Testis (tissue), 2 donors: ENCODE results near the gene LDLRAD4.

Experiments used
- POLR2A ChIP-seq: fragments of 450-650 bp; IDR thresholded peaks from one replicate; pipeline ENCODE4 v1.6.1; 2017; ENCODE audit warnings: antibody characterized with exemption, mild to moderate bottlenecking, moderate library complexity
- TF ChIP-seq, protein P1 (sequence below), 3 experiments: fragments of 450-650 bp in 2 of 3; fragments of 200-600 bp in 1 of 3; sonication (generic) in 1 of 3; IDR thresholded peaks; one replicate each; pipeline ENCODE4 v1.5.1; 2016 to 2019; ENCODE audit warnings: antibody characterized with exemption in 3 of 3, mild to moderate bottlenecking in 2 of 3, moderate library complexity in 1 of 3

DNA sequence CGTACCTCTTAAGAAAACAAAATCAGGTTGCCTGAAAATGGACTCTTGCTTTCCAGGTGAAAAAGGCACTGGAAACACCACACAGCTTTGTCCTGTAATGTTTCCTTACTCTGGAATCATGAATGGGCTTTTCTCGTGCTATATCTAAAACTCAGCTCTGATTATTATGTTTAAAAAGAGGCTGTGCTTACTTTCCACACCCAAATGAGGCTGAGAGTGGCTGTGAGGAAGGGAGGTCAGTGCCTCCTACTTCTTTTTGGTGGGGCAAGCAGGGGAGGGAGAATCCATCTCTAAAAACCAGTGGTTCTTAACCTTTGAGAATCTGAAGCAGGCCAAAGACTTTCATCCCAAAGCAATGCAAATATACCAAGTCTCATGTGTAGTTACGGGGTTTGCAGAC lies 359.2 kb downstream of the LDLRAD4 start:
- TF ChIP-seq, protein P1, sequence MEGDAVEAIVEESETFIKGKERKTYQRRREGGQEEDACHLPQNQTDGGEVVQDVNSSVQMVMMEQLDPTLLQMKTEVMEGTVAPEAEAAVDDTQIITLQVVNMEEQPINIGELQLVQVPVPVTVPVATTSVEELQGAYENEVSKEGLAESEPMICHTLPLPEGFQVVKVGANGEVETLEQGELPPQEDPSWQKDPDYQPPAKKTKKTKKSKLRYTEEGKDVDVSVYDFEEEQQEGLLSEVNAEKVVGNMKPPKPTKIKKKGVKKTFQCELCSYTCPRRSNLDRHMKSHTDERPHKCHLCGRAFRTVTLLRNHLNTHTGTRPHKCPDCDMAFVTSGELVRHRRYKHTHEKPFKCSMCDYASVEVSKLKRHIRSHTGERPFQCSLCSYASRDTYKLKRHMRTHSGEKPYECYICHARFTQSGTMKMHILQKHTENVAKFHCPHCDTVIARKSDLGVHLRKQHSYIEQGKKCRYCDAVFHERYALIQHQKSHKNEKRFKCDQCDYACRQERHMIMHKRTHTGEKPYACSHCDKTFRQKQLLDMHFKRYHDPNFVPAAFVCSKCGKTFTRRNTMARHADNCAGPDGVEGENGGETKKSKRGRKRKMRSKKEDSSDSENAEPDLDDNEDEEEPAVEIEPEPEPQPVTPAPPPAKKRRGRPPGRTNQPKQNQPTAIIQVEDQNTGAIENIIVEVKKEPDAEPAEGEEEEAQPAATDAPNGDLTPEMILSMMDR (IDR thresholded peaks at IDR 0.05) = no peak
- no peak for TF ChIP-seq POLR2A
